ENCODE data around the gene NLRC5.

- TF ChIP-seq, protein P1, sequence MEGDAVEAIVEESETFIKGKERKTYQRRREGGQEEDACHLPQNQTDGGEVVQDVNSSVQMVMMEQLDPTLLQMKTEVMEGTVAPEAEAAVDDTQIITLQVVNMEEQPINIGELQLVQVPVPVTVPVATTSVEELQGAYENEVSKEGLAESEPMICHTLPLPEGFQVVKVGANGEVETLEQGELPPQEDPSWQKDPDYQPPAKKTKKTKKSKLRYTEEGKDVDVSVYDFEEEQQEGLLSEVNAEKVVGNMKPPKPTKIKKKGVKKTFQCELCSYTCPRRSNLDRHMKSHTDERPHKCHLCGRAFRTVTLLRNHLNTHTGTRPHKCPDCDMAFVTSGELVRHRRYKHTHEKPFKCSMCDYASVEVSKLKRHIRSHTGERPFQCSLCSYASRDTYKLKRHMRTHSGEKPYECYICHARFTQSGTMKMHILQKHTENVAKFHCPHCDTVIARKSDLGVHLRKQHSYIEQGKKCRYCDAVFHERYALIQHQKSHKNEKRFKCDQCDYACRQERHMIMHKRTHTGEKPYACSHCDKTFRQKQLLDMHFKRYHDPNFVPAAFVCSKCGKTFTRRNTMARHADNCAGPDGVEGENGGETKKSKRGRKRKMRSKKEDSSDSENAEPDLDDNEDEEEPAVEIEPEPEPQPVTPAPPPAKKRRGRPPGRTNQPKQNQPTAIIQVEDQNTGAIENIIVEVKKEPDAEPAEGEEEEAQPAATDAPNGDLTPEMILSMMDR (IDR thresholded peaks at IDR 0.05): no peak
- TF ChIP-seq POLR2A (IDR thresholded peaks at IDR 0.05) (no peak), EP300 (IDR thresholded peaks at IDR 0.05) (no peak)
Observed at GRCh38 chr16:56956076-56956475, 33.3 kb upstream of the NLRC5 start.

Data from tibial nerve (tissue), 4 donors.